Measurements from ENCODE around the gene EBPL. TPM values are rescaled to one million over a fixed set of nuclear protein-coding genes. Genes with fewer than 3 reads are reported as not detected.
A peak's percentile ranks its signal among the peaks of the same experiment; 100 is the strongest.
"Not testable (repeated sequence)": the region's sequence is repeated elsewhere in the genome, so short reads cannot be mapped to it uniquely, and the experiment has no call there.

Gene EBPL
- total RNA-seq, 4 donors from 2014 or later: 17.0 to 56.4 (median 45.9) TPM

DNA sequence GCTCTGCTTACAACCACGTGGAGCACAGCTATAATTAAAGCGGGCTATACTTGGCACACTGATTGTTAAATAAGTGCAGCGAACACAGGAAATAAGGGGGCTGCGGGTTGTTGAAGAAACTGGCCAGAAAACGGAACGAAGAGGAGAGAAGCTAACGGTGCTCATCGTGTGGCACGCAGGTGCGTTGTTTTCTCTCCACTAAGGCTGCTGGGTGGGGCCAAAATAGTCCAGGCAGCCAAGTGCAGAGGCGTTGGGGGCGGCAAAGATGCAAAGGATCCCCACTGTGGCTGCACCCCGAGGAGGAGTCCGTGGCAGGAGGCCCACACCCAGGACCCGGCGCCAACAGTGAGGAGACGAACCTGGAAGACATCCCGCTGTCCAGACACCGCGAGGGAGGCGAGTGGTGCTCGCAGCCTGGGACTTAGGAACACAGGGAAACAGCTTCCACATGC, 71.1 kb downstream of the EBPL start:
- 57% methylated on average over 22 of the region's 22 CpGs for WGBS
- H3K4me1 ChIP-seq: peaks cover 14 to 18% (median 16%) of the 10 kb centered on the region in 4 donors
- H3K27me3 ChIP-seq: no peaks in the 10 kb centered on the region
- H3K9me3 ChIP-seq: no peaks in the 10 kb centered on the region
- intact Hi-C loops (cut with DNase I): no loop called here
- H3K27ac ChIP-seq (replicated peaks in 1 of 4): no peak overlapping the region
- no peak for DNase-seq (ENCODE audit: extremely low spot score)
- TF ChIP-seq EP300 (IDR thresholded peaks at IDR 0.05): no peak
- TF ChIP-seq, protein P1, sequence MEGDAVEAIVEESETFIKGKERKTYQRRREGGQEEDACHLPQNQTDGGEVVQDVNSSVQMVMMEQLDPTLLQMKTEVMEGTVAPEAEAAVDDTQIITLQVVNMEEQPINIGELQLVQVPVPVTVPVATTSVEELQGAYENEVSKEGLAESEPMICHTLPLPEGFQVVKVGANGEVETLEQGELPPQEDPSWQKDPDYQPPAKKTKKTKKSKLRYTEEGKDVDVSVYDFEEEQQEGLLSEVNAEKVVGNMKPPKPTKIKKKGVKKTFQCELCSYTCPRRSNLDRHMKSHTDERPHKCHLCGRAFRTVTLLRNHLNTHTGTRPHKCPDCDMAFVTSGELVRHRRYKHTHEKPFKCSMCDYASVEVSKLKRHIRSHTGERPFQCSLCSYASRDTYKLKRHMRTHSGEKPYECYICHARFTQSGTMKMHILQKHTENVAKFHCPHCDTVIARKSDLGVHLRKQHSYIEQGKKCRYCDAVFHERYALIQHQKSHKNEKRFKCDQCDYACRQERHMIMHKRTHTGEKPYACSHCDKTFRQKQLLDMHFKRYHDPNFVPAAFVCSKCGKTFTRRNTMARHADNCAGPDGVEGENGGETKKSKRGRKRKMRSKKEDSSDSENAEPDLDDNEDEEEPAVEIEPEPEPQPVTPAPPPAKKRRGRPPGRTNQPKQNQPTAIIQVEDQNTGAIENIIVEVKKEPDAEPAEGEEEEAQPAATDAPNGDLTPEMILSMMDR (IDR thresholded peaks at IDR 0.05): no peak
- no peak for TF ChIP-seq POLR2A (IDR thresholded peaks at IDR 0.05; ENCODE audit: low read depth)
- TF ChIP-seq POLR2AphosphoS5 (IDR thresholded peaks at IDR 0.05): no peak
- no peaks in the 10 kb centered on the region for H3K36me3 ChIP-seq
- H3K4me3 ChIP-seq: peak overlapping the region in 1 of 4 donors; percentile 35

DNA sequence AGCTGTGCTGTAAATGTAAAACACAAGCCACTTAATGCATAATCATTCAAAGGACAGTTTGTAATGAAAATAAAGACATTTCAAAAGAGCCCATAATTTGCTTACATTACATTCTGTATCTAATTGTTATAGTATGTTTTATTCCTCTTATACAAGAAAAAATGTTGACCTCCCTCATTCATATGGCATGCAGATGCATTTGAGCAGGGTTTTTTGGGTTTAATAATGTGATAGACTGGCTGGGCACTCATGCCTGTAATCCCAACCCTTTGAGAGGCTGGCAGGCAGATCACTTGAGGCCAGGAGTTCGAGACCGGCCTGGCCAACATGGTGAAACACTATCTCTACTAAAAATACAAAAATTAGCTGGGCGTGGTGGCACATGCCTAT, 74.6 kb downstream of the EBPL start:
- TF ChIP-seq, protein P1 (IDR thresholded peaks at IDR 0.05): no peak
- TF ChIP-seq EP300 (IDR thresholded peaks at IDR 0.05): no peak
- TF ChIP-seq POLR2AphosphoS5 (IDR thresholded peaks at IDR 0.05): no peak
- no peak for TF ChIP-seq POLR2A (IDR thresholded peaks at IDR 0.05; ENCODE audit: low read depth)
- no peak for DNase-seq (ENCODE audit: extremely low spot score)
- no peak overlapping the region for H3K4me3 ChIP-seq
- no peaks in the 10 kb centered on the region for H3K27me3 ChIP-seq
- H3K36me3 ChIP-seq: no peaks in the 10 kb centered on the region
- peaks cover 14 to 18% (median 16%) of the 10 kb centered on the region in 4 donors for H3K4me1 ChIP-seq
- H3K27ac ChIP-seq (replicated peaks in 1 of 4): peak overlapping the region in 2 of 4 donors; percentile 10 to 53
- intact Hi-C loops (cut with DNase I): no loop called here
- H3K9me3 ChIP-seq: no peaks in the 10 kb centered on the region
- WGBS: 97% methylated on average over 3 of the region's 3 CpGs

DNA sequence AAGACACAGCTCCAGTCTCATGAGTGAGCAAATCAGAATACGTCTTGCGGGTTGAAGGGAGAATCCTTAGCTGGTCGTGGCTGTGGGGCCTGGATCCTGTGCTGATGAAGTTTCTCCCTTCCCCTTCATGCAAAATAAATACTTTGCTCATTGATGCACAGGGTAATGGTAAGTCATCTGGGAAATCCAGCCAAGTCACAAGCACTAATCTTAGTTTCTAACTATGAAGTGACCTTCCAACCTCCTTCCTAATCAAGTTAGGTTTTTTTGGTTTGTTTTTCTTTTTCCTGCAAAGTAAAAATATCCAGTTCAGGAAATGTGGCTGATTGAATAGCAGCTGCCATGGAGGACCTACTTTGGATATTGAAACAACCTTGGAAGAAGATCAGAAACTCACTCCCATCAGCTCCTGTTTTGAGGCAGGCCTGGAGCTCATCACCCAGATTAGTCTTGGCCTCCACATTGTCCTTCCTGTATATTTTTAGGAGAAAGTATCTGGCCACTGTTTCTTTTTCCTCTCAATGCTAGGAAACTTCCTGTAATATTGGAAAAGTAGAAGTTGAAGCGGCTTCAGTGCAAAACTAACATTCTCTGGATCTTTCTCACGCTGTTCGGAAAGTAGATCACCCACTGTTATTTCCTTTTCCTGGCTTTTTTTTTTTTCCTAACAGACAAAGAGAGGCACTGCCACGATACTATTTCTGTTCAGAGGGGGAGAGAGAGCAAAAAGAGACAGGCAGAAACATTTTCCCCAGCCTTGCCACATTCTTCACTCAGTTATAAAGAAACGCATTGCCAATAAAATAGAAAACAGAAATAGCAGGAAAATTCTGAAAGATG, 75.2 kb downstream of the EBPL start:
- H3K36me3 ChIP-seq: no peaks in the 10 kb centered on the region
- H3K9me3 ChIP-seq: no peaks in the 10 kb centered on the region
- no peaks in the 10 kb centered on the region for H3K27me3 ChIP-seq
- intact Hi-C loops (cut with DNase I): no loop called here
- 58% methylated on average over 7 of the region's 8 CpGs for WGBS
- TF ChIP-seq, protein P1 (IDR thresholded peaks at IDR 0.05): no peak
- TF ChIP-seq EP300 (IDR thresholded peaks at IDR 0.05) (no peak), POLR2AphosphoS5 (IDR thresholded peaks at IDR 0.05) (no peak), POLR2A (IDR thresholded peaks at IDR 0.05; ENCODE audit: low read depth) (no peak)
- H3K4me3 ChIP-seq: no peak overlapping the region
- H3K4me1 ChIP-seq: peaks cover 14 to 18% (median 16%) of the 10 kb centered on the region in 4 donors
- H3K27ac ChIP-seq (replicated peaks in 1 of 4): peak overlapping the region in 3 of 4 donors; percentile 10 to 53 (median 23)
- DNase-seq (ENCODE audit: extremely low spot score): no peak

DNA sequence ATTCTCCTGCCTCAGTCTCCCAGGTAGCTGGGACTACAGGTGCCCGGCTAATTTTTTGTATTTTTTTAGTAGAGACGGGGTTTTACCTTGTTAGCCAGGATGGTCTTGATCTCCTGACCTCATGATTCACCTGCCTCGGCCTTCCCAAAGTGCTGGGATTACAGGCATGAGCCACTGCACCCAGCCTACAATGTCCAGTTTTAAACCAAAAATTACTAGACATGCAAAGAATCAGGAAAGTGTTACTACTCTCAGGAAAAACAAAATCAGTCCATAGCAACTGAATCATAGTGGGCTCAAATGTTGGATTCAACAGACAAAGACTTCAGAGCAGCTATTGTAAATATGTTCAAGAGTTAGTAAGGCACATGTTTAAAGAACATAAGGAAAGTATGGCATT, 79.2 kb downstream of the EBPL start:
- H3K9me3 ChIP-seq; H3K27ac ChIP-seq (replicated peaks in 1 of 4); DNase-seq (ENCODE audit: extremely low spot score); intact Hi-C loops (cut with DNase I); H3K27me3 ChIP-seq; H3K4me3 ChIP-seq; H3K36me3 ChIP-seq: not testable (repeated sequence)
- peaks cover 14 to 18% (median 16%) of the 10 kb centered on the region in 4 donors for H3K4me1 ChIP-seq
- WGBS: 92% methylated on average over 3 of the region's 3 CpGs

Other genes with a start within 250 kb of the EBPL start
- gene CAB39L, start 247.4 kb downstream of the EBPL start, total RNA-seq: 100 to 1,000 TPM in 1 of 4 donors, 10 to 100 TPM in 3; 75.4 to 119 (median 81.8) TPM
- gene SETDB2, start 247.2 kb downstream of the EBPL start, total RNA-seq: 10 to 100 TPM in 1 of 4 donors, 1 to 10 TPM in 3; 8.4 to 13.3 (median 9.3) TPM
- 10 to 100 TPM; 27.5 to 54.0 (median 31.2) TPM for gene PHF11, start 195.5 kb downstream of the EBPL start, total RNA-seq
- gene RCBTB1, start 105.9 kb downstream of the EBPL start, total RNA-seq: 10 to 100 TPM; 11.1 to 14.7 (median 12.3) TPM
- under 1 TPM; 0.13 to 0.83 (median 0.35) TPM for gene ARL11, start 63.0 kb downstream of the EBPL start, total RNA-seq
- gene KPNA3, start 101.2 kb upstream of the EBPL start, total RNA-seq: 10 to 100 TPM; 47.9 to 66.4 (median 55.4) TPM
- gene SPRYD7, start 244.9 kb upstream of the EBPL start, total RNA-seq: 10 to 100 TPM; 10.9 to 18.8 (median 15.0) TPM